Chondrocyte (in vitro differentiated cells): ENCODE measurements around the gene JAG2. TPM values are rescaled to one million over a fixed set of nuclear protein-coding genes. Genes with fewer than 3 reads are reported as not detected.

Source experiments
- DNase-seq: peaks from one replicate; pipeline ENCODE4 v3.0.0; 2021; ENCODE audit warnings: mixed read lengths, low spot score
- H3K27ac Mint-ChIP-seq: one replicate; pipeline ENCODE4 v1.8.0; 2021; ENCODE audit warnings: mild to moderate bottlenecking, moderate library complexity, mixed read lengths; ENCODE audit not compliant: unreplicated experiment
- H3K27me3 Mint-ChIP-seq: 2 replicates; pipeline ENCODE4 v1.8.0; 2021; ENCODE audit warnings: low read depth, mixed read lengths
- H3K36me3 Mint-ChIP-seq: 2 replicates; pipeline ENCODE4 v1.8.0; 2021; ENCODE audit warnings: low read depth, mixed read lengths
- H3K4me1 Mint-ChIP-seq: 2 replicates; pipeline ENCODE4 v1.8.0; 2021; ENCODE audit warnings: low read depth, mild to moderate bottlenecking, mixed read lengths
- H3K4me3 Mint-ChIP-seq: one replicate; pipeline ENCODE4 v1.8.0; 2021; ENCODE audit warnings: mild to moderate bottlenecking, moderate library complexity, mixed read lengths; ENCODE audit not compliant: unreplicated experiment
- H3K9me3 Mint-ChIP-seq: 2 replicates; pipeline ENCODE4 v1.8.0; 2021; ENCODE audit warnings: low read depth, mixed read lengths
- total RNA-seq: library from RNA; stranded (reverse); gene quantifications from 3 replicates; pipeline ENCODE4 v1.2.1, GENCODE V29; 2021
- TF ChIP-seq, protein P1 (sequence below): fragments of 200-600 bp; sonication (generic); IDR thresholded peaks from 2 replicates; pipeline ENCODE4 v1.5.0; 2021; ENCODE audit warnings: antibody characterized with exemption, mild to moderate bottlenecking, moderate library complexity

Gene JAG2
- total RNA-seq, 1 donor from 2014 or later, result 18.2 TPM

DNA sequence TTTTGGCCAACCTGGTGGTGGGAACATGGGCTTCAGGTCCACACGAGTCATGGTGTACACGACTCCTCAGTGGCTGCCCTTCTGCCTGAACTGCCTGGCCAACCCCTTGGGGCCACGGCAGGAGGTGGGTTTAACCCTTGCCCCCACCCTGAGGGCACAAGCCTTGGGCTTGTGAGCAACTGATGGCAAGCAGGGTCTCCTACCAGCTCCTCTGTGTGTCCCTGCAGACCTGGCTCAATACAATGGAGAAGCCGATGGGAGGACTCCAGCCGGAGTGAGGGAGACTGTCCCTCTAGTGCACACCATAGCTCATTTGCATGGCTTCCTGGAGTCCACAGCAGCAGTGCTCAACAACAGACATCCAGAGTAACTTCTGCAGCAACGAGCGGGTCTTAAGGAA is 28.0 kb downstream of the JAG2 start:
- peaks cover 14% of the 10 kb centered on the region for H3K36me3 Mint-ChIP-seq
- H3K4me3 Mint-ChIP-seq, result no peak overlapping the region
- no peaks in the 10 kb centered on the region for H3K27me3 Mint-ChIP-seq
- no peak overlapping the region for H3K27ac Mint-ChIP-seq
- DNase-seq, result peak; percentile 46
- peaks cover 4% of the 10 kb centered on the region for H3K9me3 Mint-ChIP-seq
- H3K4me1 Mint-ChIP-seq, result no peaks in the 10 kb centered on the region
- TF ChIP-seq, protein P1, sequence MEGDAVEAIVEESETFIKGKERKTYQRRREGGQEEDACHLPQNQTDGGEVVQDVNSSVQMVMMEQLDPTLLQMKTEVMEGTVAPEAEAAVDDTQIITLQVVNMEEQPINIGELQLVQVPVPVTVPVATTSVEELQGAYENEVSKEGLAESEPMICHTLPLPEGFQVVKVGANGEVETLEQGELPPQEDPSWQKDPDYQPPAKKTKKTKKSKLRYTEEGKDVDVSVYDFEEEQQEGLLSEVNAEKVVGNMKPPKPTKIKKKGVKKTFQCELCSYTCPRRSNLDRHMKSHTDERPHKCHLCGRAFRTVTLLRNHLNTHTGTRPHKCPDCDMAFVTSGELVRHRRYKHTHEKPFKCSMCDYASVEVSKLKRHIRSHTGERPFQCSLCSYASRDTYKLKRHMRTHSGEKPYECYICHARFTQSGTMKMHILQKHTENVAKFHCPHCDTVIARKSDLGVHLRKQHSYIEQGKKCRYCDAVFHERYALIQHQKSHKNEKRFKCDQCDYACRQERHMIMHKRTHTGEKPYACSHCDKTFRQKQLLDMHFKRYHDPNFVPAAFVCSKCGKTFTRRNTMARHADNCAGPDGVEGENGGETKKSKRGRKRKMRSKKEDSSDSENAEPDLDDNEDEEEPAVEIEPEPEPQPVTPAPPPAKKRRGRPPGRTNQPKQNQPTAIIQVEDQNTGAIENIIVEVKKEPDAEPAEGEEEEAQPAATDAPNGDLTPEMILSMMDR, result no peak

DNA sequence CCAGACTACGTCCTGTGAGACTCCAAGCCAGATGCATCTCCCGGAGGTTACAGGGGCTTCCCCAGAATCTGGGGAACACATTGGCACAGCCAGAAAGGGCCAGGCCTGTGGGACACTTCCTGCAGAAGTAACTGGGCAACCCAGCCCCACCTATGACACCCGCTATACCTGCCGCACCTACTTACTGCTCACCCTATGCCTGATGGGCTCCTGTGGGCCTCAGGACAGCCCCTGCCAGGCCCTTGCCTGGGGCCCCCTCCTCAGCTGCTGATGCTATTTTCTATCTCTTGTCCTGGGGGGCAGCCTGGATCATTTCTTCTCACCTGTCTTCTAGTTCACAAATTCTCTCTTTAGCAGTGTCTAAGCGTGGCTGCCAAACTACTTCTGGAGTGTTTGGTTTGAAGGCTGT is 28.7 kb downstream of the JAG2 start:
- H3K27me3 Mint-ChIP-seq, result peaks cover 2% of the 10 kb centered on the region
- H3K36me3 Mint-ChIP-seq, result peaks cover 14% of the 10 kb centered on the region
- TF ChIP-seq, protein P1, result no peak
- no peak overlapping the region for H3K4me3 Mint-ChIP-seq
- no peak overlapping the region for H3K27ac Mint-ChIP-seq
- no peaks in the 10 kb centered on the region for H3K4me1 Mint-ChIP-seq
- DNase-seq, result peak; percentile 47
- H3K9me3 Mint-ChIP-seq, result peaks cover 4% of the 10 kb centered on the region

DNA sequence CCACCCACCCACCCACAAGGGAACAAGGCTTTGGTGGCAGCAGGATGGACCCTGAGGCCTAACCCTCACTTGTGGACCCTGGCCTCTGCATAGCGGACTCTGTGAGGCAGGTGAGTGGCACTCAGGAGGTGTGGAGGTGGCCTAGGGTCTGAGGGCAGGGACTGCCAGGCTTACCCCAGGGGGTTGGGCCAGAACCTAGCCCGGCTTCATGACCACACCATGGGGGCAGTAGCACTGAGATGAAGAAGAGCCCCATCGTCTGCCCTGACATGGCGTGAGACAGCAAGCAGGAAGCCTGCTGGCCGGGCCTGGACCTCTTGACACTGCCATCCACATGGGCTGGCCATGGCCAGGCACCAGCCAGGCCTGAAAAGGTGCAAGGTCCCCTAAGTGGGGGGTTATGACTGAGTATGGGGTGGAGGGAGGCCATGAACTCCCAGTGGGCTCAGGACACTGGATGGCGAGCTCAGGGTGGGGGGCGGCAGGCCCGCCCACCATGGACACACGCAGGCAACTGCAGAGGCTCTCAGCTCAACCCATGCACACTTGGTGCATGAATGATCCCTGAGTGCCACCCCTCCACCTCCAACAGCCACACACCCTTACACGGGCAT is 29.3 kb downstream of the JAG2 start:
- Mint-ChIP-seq H3K9me3 (peaks cover 4% of the 10 kb centered on the region), H3K4me1 (no peaks in the 10 kb centered on the region), H3K4me3 (no peak overlapping the region), H3K27me3 (peaks cover 4% of the 10 kb centered on the region), H3K36me3 (peaks cover 14% of the 10 kb centered on the region), H3K27ac (no peak overlapping the region)
- TF ChIP-seq, protein P1, result no peak
- DNase-seq, result peak; percentile 54

- Mint-ChIP-seq H3K27ac (no peak overlapping the region), H3K4me1 (no peaks in the 10 kb centered on the region), H3K9me3 (peaks cover 4% of the 10 kb centered on the region), H3K27me3 (peaks cover 6% of the 10 kb centered on the region), H3K36me3 (peaks cover 14% of the 10 kb centered on the region), H3K4me3 (no peak overlapping the region)
- TF ChIP-seq, protein P1, result no peak
- DNase-seq, result peak; percentile 86
These were observed 29.9 kb downstream of the JAG2 start for GRCh38 chr14:105138551-105139111.

- Mint-ChIP-seq H3K27ac (no peak overlapping the region), H3K4me1 (no peaks in the 10 kb centered on the region), H3K36me3 (peaks cover 14% of the 10 kb centered on the region), H3K27me3 (peaks cover 10% of the 10 kb centered on the region), H3K9me3 (peaks cover 4% of the 10 kb centered on the region), H3K4me3 (no peak overlapping the region)
- peak; percentile 91 for DNase-seq
- TF ChIP-seq, protein P1, result no peak
These were observed 30.5 kb downstream of the JAG2 start for GRCh38 chr14:105138021-105138541.
